ENCODE measurements around the gene KCND2. TPM values are rescaled to one million over a fixed set of nuclear protein-coding genes. Genes with fewer than 3 reads are reported as not detected.

Gene KCND2
- total and polyA plus RNA-seq, 2 of the 4 experiments (the other 2 are of a cell fraction) = under 0.01 TPM; not detected in 1

- CTCF ChIA-PET = no interaction called here
- POLR2A ChIA-PET (ENCODE audit: unreplicated experiment) = no interaction called here
These were observed 199.9 kb downstream of the KCND2 start for GRCh38 chr7:120472892-120473291.

More at GRCh38 chr7:120472892-120473291, 199.9 kb downstream of the KCND2 start:
- Histone ChIP-seq H3K56ac (ENCODE audit: extremely low read depth, insufficient read depth, low read length) (no peak overlapping the region), H3K18ac (ENCODE audit: low read depth, low read length) (no peak overlapping the region), H2BK15ac (ENCODE audit: low read depth, low read length) (no peak overlapping the region), H3K9me1 (ENCODE audit: insufficient read depth, low read length) (no peaks in the 10 kb centered on the region), H2BK20ac (ENCODE audit: low read depth, low read length) (no peak overlapping the region), H2BK120ac (ENCODE audit: low read depth, low read length) (no peak overlapping the region), H2BK5ac (ENCODE audit: low read depth, low read length, poor library complexity, severe bottlenecking) (no peak overlapping the region), H3K27ac (ENCODE audit: insufficient read depth, low read length) (no peak overlapping the region), H4K5ac (ENCODE audit: low read depth, low read length) (no peak overlapping the region), H3K27me3 (ENCODE audit: control insufficient read depth, insufficient read depth, low read length) (no peaks in the 10 kb centered on the region), H3K9me3 (ENCODE audit: control insufficient read depth, insufficient read depth, low read length) (no peaks in the 10 kb centered on the region), H3K9ac (ENCODE audit: low read depth, low read length) (no peak overlapping the region), H2AK9ac (replicated peaks; ENCODE audit: low read depth, low read length, poor library complexity) (no peak overlapping the region), H3K14ac (replicated peaks; ENCODE audit: low read depth, low read length) (no peak overlapping the region), H4K91ac (ENCODE audit: insufficient read depth, low read depth, low read length) (no peak overlapping the region), H4K8ac (ENCODE audit: low read depth in 2 of 2, low read length in 2 of 2) (no peak overlapping the region), H3K4me2 (ENCODE audit: low read depth, low read length) (no peak overlapping the region), H2AK5ac (ENCODE audit: low read depth, low read length) (no peak overlapping the region), H3K23ac (ENCODE audit: low read depth, low read length) (no peak overlapping the region), H3K79me1 (ENCODE audit: low read depth in 1 of 2, low read length in 2 of 2) (no peaks in the 10 kb centered on the region), H2AFZ (replicated peaks; ENCODE audit: low read length, poor library complexity) (no peak overlapping the region), H3K4ac (ENCODE audit: low read depth, low read length) (no peak overlapping the region), H3K36me3 (ENCODE audit: control insufficient read depth, insufficient read depth, low read length) (no peaks in the 10 kb centered on the region), H4K20me1 (ENCODE audit: insufficient read depth, low read length) (no peaks in the 10 kb centered on the region), H3K4me3 (ENCODE audit: insufficient read depth, low read depth, low read length) (no peak overlapping the region), H3K4me1 (ENCODE audit: control insufficient read depth, insufficient read depth, low read length) (no peaks in the 10 kb centered on the region)
- ATAC-seq (ENCODE audit: low read depth) = no peak
- WGBS, 2 experiments (ENCODE audit: extremely low coverage in 2 of 2, insufficient read length in 1 of 2) = no CpG with 5 or more reads among the region's 3 CpGs
- dilution Hi-C loops (cut with HindIII; ENCODE audit: low sequenced_read_pairs, unreplicated experiment) = no loop called here
- BruUV-seq (replicated peaks) = no TSS peak
- TF ChIP-seq POLR2A (IDR thresholded peaks at IDR 0.05; ENCODE audit: low read depth, low read length) (no peak), BHLHE40 (IDR thresholded peaks at IDR 0.05; ENCODE audit: low read depth, low read length) (no peak), CHD1 (IDR thresholded peaks at IDR 0.05; ENCODE audit: low read depth, low read length) (no peak), MXI1 (IDR thresholded peaks at IDR 0.05; ENCODE audit: borderline replicate concordance, low read depth, low read length) (no peak), RCOR1 (IDR thresholded peaks at IDR 0.05; ENCODE audit: insufficient replicate concordance, low read length) (no peak), CEBPB (IDR thresholded peaks at IDR 0.05; ENCODE audit: low read depth, low read length) (no peak), FOS (IDR thresholded peaks at IDR 0.05; ENCODE audit: low read depth, low read length) (no peak), ELK1 (IDR thresholded peaks at IDR 0.05; ENCODE audit: borderline replicate concordance, low read depth, low read length) (no peak), MAZ (IDR thresholded peaks at IDR 0.05; ENCODE audit: borderline replicate concordance, low read depth, low read length) (no peak), SMC3 (IDR thresholded peaks at IDR 0.05; ENCODE audit: low read depth, low read length) (no peak), RFX5 (IDR thresholded peaks at IDR 0.05; ENCODE audit: low read depth, low read length) (no peak)
- TF ChIP-seq, protein P1, sequence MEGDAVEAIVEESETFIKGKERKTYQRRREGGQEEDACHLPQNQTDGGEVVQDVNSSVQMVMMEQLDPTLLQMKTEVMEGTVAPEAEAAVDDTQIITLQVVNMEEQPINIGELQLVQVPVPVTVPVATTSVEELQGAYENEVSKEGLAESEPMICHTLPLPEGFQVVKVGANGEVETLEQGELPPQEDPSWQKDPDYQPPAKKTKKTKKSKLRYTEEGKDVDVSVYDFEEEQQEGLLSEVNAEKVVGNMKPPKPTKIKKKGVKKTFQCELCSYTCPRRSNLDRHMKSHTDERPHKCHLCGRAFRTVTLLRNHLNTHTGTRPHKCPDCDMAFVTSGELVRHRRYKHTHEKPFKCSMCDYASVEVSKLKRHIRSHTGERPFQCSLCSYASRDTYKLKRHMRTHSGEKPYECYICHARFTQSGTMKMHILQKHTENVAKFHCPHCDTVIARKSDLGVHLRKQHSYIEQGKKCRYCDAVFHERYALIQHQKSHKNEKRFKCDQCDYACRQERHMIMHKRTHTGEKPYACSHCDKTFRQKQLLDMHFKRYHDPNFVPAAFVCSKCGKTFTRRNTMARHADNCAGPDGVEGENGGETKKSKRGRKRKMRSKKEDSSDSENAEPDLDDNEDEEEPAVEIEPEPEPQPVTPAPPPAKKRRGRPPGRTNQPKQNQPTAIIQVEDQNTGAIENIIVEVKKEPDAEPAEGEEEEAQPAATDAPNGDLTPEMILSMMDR (conservative IDR thresholded peaks at IDR 0.05; ENCODE audit: low read depth, low read length) = no peak
- TF ChIP-seq, protein P2, sequence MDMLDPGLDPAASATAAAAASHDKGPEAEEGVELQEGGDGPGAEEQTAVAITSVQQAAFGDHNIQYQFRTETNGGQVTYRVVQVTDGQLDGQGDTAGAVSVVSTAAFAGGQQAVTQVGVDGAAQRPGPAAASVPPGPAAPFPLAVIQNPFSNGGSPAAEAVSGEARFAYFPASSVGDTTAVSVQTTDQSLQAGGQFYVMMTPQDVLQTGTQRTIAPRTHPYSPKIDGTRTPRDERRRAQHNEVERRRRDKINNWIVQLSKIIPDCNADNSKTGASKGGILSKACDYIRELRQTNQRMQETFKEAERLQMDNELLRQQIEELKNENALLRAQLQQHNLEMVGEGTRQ (IDR thresholded peaks at IDR 0.05; ENCODE audit: low read depth, low read length) = no peak
- in situ Hi-C loops (cut with MboI; ENCODE audit: low sequenced_read_pairs) = no loop called here
- DNase-seq = no peak
- intact Hi-C loops (cut with micrococcal nuclease) = no loop called here
